ENCODE data around the gene ATP6V0B.

The ATP6V0B gene

DNA sequence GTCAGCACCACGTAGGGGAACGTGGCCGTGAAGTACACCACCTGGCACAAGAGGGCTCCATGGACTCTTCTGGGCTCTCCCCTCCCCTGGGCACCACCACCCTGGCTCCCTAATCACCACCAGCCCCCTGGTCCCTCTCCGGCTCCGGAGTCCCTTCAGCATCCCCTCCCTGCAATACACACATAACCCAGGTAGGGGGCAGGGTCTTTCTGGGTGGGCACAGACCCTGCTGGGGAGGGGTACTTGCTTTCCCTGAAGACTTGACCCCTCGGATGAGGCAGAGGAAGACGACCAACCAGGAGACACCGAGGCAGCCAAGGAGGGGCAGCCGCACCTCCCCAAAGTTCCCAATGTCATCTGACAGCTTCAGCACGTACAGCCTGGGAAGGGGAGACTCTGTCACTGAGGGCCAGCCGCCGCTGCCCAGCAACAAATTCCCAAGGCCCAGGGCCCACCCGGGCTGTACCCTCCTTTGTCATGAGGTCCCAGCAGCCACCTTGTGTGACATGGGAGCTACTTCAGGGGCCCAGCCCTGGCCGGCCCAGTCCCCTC lies 27.9 kb downstream of the ATP6V0B start:
- DNase-seq (ENCODE audit: low spot score) = no peak

DNA sequence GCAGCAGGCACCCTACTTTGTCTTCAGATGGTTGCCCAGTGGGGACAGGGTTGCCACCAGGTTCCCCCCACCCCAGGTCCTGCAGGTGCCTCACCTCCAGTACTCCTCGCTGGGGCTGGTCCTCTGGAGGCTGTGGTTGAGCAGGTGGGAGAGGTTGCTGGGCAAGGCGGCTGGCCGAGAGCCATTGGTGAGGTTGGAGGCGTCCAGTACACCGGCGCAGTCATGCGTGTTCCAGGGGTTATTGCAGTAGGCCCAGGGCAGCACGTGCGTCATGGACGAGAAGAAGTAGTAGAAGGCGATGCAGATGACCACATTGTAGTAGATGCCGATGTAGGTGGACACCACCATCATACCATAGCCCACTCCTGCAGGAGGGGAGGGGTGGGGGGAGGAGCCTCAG lies 33.5 kb downstream of the ATP6V0B start:
- DNase-seq (ENCODE audit: low spot score) = no peak

DNA sequence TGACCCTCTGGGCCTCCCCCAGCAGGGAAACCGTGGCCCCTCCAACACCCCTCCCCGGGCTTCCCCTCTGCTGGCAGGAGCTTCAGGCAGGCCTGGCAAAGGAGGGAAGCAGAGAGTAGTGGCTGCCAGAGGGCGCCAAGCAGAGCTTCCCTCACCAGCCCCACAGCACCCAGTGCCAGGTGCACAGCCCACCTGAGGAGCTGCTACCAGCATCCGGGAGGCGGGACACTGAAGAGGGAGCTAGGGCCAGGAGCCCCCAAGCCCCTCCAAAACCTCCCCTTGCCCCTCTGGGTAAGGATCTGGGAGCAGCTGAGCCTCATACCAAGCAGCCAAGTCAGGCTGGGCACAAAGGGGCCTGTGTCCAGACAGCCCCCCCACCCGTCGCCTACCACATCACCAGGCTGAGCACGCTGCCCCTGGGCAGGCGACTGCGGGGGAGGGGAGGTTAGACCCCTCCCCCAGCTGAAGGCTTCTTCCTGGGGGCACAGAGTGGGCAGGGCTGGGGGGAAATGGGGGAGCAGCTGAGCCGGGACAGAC lies 36.2 kb downstream of the ATP6V0B start:
- DNase-seq (ENCODE audit: low spot score) = no peak

DNA sequence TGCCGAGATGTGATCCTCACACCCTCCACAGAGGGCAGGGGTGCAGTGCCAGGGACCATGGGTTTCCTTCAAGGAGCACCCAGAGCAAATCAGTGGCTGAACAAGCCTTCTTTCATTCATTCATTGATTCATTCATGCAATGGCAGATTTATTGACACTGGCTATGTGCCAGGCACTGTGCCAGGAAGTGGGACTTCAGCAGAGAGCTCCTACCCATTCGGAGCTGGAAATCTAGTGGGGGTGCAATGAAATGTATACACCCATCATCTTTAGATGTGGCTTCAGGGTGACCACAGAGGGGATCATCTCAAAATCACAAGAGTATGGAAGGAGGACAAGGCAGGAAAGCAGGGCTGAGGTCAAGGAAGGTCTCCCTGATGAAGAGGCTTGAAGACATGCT lies 37.6 kb downstream of the ATP6V0B start:
- no peak for DNase-seq (ENCODE audit: low spot score)

DNA sequence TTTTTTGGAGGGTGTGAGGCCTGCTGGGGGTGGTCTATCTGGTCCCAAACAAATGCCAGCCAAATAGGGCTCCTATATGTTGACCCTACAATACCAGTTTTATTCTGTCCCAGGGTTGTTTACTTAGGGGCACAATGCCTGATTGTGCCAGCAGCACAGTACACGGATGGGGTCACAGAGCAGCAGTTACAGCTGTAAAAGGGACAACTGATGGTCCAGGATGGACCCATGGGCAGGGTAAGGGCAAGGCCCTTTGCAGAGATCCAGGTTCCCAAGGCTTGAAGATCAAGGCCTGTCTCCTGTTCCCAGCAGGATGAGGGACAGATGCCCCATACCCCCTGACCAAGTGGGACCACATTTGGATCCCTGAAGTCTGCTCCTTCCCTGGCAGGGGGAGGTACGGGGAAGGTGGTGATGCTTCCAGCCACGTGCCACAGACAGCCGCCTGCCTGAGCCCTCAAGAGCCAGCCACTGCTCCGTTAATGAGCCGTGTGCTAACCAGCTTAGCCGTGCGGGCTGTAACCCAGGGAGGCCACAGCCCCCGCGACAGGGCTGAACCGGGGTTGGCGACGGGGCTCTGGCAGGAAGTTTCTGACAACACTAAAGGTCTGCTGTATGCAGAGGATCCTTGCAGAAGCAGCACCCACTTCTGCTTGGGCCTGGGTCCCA lies 38.3 kb downstream of the ATP6V0B start:
- DNase-seq (ENCODE audit: low spot score) = no peak

DNA sequence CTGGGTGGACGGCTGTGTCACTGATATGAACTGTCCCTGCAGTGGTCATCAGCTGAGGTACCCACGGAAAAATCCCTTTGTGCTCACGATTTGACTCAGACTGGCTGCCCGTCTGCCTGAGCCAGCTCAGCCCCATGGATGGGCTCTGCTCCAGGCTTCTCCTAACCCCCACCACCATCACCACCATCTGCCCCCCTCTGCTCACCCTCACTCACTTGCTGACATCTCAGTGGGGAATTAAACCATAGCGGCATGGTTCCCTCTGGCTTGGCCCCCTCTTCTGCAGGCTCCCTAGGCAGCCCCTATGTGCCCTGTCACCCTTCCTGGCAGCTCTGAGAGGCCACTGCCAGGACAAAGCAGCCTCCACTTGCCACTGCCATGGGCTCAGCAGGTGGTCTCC lies 39.2 kb downstream of the ATP6V0B start:
- DNase-seq (ENCODE audit: low spot score) = no peak

DNA sequence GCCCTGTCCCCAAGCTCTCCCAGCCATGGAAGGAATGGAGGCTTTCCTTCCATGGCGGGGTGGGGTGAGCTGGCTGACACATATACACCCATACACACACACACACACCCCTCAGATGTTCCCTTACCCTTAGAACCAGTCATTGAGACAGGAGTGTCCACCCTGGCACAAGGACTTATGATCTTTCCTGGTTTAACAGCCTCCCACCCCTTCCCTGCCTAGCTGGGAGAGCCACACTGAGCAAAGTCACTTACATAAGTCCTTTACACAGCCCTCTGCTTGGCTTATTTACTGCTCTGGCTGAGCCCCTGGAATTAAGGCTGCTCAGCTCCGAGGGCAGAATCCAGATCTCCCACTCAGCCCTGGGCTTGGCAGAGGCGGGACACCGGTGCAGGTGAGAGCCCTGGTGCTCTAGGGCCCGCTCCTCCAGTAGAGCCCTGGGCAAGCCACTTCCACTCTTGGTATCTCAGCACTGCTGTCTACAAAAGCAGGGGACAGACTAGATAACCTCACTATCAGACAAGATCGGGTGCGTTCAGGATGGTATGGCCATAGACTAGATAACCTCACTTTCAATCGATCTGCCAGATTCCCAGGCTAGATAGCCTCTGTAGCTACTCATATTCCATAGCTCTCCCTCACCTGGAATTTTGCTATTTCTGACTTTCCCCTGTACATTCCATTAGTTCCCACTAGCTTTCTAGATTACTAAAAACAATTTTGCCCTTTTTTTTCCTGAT lies 39.8 kb downstream of the ATP6V0B start:
- DNase-seq (ENCODE audit: low spot score) = peak; percentile 18

DNA sequence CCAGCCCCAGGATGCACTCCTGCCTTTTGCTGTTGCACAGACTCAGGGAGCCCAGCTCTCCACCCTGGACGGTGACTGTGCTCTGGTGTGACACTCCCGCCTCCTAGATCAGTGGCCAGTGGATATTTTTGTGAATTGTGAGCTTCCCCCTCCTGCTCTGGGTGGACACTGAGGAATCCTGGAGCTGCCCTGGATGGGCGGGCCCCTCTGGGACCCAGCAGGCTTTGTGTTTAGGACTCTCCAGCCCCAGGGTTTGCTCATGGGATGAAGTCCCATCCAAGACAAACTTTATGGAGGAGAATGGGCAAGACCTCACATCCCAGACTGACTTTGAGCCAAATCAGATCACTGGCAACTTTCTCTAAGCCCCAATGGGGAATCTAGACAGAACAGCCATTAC lies 40.4 kb downstream of the ATP6V0B start:
- DNase-seq (ENCODE audit: low spot score) = no peak

DNA sequence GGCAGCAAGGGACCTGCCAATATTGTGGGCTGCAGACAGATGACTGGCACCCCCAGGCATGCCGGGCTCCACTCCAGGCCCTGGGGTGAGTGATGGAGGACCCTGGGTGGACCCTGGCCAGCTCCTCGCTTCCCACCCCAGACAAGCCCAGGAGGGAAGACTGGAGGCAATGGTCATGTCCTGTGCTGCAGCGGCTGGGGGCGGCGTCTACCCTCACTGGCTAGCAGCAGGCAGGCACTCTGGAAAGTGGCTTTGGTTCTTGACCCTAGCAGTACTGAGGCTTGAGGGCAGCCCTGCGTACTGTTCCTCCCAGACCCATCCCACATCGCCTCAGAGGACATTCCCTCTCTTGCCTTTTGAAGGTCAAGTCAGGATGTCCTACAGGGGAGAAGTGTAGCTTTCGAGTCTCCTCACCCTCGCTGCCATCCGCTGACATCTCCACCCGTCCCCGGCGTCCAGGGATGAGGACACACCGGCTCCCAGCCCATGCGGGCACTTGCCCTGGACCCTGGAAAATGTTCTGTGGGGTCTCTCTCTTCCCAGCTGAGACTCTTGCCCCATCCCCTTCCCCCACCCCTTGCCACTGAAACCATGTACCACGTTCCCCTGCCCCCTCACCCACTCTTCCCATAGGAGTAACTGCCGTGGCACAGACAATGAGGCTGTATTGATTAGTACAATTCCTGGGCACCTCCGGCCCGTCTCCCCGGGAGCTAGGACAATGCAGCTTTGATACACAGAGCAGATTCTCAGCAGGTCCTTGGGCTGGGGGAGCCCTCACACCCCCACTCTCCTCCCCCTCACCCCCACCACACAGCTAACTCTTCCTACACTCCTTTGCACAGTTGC lies 41.5 kb downstream of the ATP6V0B start:
- no peak for DNase-seq (ENCODE audit: low spot score)

DNA sequence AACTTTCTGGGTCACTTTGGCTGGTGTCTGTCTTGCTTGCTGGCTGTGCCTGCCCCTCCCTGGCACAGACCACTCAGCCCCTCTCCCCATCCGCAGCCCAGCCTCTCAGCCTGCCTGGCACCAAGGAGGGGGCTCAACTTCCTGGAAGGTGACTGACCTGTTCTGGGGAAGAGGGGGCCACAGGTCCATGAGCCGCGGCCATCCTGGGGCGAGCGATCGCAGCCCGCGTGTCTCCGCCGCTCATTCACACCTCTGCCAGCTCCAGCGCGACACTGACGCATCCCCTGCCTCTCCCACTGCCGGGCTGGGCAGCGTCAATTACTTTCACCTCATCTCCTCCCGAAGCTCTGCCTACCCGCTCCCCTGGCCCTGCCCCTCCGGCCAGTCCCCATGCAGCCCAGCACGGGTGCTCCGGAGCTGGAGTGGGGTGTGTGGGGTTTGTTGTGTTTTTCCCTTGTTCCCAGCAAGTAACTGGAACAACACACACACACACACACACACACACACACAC lies 42.2 kb downstream of the ATP6V0B start:
- DNase-seq (ENCODE audit: low spot score) = no peak

DNA sequence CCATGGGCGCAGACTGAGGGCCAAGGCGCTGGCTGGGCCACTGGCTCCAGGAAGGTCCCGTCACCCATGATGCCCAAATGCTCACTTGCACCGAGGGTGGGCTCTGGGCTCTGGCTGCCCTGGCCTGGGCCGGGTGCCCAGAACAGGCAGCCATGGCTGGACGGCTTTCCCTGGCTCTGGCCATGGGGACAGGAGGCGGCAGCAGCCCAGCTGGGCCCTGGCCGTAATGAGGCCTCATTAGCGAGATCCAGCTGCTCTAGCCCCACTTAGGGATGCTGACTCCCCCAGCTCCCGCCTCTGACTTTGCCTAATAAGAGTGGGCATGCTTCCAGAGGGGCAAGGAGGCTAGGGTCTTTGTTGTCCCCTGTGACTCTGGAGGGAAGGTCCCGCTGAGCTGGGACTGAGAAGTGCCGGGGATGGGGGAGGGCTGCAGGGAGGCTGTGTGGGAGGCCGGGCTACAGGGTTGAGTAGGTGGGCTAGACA lies 44.7 kb downstream of the ATP6V0B start:
- DNase-seq (ENCODE audit: low spot score) = no peak

DNA sequence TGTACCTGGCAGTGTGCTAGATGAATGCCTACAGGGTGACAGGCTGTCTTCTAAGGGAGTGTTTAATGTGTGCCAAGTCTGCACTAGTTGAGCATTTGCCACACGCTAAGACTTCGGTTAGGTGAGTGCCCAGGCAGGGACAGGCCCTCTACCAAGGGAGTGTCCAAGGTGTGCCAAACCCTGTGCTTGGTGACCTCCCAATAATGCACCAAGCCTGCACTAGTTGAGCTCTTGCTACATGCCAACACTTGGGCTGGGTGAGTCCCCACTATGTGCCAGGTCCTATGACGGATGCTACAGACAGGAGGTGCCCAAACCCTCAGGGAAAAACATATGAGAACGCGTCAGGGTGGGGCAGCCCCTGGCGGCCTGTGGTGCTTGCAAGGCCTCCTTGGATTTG lies 45.7 kb downstream of the ATP6V0B start:
- no peak for DNase-seq (ENCODE audit: low spot score)

DNA sequence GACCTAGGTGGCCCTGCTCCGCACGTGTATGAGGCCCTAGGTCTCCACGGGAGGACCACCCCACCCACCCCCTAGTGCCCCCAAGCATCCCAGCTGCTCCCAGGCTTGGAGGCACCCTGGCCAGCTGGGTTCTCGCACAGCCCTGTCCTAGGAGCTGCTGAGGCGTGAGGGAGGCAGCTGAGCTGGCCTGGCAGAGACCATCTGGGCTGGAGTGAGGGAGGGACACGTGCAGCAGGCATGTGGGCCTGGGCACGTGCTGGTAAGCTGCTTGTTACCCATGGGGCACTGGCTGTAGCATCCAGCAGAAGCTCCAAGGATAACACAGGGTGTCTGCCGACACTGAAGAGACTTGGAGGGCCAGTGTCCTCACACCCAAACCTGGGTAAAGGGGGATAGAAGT lies 46.4 kb downstream of the ATP6V0B start:
- DNase-seq (ENCODE audit: low spot score) = no peak

DNA sequence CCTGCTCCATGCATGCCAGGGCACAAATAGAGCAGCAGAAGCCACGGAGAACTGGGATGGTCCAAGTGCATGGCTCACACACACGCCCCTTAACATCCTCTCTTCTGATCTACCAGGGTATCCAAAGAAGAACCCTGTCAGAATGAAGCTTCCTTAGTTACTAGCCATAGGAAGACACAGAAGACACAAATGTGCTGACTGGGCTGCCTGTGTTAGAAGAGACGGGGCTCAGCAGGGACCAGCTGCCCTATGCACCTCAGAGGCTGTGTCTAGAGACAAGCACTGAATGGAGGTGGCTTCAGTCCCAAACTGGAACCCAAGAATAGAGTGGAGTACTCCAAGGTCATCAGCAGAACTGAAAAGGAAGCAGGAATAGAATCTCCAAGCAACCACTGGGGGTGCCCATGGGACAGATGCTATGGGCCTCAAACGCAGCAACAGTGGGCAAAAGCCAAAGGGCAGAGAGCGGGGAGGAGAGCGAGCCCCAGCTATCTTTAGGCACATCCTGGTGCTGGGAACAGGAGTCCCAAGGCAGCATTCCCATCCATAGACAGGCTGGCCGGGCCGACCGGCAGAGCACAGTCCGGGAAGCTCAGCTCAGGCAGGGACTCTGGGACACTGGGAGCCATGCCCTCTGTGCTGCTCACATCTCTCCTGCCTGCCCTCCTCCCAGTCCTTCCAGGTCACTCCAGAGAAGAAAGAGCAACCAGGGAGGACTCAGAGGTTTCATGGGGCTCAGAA lies 47.0 kb downstream of the ATP6V0B start:
- no peak for DNase-seq (ENCODE audit: low spot score)

DNA sequence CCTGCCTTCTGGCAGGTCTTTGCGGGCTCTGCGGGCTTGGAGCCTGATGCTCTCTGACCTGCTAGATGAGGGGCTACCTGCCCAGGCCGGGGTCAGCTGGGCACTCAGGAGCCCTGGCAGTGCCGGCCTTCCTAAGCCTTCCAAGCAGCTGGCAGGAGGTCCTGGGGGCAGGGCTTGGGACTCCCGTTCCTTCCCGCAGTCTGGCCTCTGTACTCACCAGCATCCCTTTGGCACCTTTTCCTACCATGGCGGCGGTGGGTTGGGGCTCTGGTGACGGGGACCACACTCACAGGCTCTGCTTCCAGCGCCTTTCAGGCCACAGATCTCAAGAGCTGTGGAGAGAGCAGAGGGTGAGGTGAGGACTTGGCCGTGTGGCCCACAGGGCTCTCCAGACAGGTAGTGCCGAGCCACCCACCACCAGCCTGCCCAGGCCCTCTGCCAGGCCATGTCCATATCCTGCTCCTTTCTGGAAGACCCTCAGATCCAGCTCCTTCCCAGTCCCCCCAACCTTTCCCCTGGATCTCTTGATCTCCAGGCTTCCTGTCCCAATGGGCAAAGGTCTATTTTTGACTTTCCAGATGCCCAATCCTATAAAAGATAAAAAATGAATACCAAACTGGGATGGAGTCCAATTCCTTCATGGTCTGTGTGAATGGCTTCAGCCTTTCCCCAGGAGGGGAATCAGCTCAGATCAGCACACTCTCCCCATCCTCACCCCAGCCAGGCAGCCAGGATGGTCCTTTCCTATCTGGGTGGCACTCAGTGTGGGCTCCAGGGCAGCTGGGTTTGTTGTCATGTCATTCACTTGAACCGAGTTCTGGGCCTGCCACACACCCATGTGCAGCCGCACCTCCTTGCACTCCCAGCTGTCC lies 49.5 kb downstream of the ATP6V0B start:
- DNase-seq (ENCODE audit: low spot score) = no peak

DNA sequence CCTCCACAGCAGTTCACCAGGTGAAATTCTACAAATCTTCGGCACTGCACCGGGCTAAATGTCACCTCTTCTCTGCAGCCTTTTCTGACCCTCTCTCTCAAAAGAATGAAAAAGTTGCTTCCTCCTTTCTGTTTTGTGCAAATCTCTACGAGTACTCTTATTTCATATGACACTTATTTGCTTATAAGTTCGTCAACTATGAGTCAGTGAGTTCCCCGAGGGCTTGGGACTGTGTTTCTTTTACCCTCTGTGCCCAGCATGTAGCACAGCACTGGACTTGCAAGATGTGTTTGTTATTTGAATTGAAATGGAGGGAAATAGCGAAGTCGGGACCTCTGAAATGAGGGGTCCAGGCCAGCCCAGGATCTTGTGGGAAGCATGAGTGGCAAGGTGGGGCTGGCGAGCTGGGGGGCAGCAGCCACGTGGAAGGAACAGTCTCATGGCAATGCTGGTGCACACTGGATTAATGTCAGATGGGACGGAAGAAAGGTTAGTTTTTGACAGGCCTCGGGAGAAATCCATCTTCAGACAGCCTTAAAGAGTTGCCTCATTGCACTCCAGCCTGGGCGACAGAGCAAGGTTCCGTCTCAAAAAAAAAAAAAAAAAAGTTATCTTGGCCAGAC lies 50.3 kb downstream of the ATP6V0B start:
- DNase-seq (ENCODE audit: low spot score) = no peak

DNA sequence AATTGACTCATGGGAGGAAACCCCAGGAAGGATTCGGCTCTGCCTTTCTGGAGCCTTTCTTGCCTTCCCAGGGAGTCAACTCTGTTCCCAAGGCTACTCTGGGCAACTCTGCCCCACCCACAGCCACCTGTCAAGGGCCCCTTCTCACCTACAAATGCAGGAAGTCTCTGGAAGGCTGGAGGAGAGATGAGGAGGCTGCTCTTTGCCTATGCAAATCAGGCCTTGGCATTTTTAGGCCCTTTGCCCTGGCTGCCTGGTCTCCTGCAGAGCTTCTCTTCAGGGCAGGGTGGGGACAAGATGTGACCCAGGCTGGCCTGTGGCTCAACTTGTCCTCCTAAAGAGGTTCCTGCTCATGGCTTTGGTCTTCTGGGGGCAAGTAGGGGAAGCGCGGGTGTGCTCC lies 51.1 kb downstream of the ATP6V0B start:
- no peak for DNase-seq (ENCODE audit: low spot score)

DNA sequence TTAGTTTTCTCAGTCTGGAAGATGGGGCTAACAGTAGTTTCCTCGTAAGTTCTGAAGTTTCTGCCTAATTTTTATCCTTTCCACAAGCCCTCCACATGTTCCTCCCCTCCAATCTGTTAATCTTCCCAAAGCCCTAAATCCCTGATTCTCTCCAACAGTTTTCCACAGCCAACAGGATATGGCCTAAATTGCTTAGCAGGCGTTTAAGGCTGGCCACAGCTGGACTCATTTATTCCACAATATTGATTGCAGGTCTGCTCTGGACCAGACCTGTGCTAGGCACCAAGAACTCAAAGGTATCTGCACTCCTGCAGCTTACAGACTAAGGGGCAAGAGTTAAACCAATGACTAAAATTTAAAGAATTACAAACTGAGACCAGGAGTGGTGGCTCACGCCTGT lies 52.6 kb downstream of the ATP6V0B start:
- DNase-seq (ENCODE audit: low spot score) = no peak
